Stimulated activated CD8-positive, alpha-beta memory T cell treated with anti-CD3 and anti-CD28 coated beads, Interleukin-4, amount 100 ng/mL, for 4 hours (primary cell): Measurements from ENCODE around the gene CPAMD8.
"Not testable (repeated sequence)": the region's sequence is repeated elsewhere in the genome, so short reads cannot be mapped to it uniquely, and the experiment has no call there.

Source experiments
- DNase-seq, 2 donors: peaks; one replicate each; pipeline ENCODE4 v3.0.0-alpha.2; 2020; ENCODE audit warnings: low read depth in 2 of 2, low spot score in 1 of 2

Gene CPAMD8

DNA sequence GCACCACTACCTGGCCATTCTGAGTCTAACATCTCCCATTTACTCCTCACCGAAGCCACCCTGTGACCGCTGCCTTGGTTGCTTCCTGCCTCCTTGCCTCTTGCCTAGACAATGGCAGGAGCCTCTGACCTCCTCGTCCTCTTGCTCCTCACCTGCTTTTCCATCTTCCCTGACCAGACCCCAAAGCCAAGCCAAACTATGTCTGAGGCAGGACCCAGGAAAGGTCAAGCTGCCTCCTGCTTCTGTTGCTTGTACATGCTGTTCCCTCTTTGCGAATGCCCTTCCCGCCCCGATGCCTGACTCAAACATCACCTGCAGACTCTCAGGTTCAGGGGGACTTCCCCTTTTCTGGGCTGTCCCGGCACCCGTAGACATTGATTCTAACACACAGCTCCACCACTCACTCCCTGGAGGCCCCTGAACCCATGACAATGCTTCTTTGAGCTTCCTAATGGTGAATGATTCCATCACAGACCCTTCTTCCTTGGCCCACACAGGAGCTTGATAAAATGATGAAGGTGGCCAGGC, 77.0 kb downstream of the CPAMD8 start:
- DNase-seq: no peak

- no peak for DNase-seq
Observed at GRCh38 chr19:16946951-16947940, 79.4 kb downstream of the CPAMD8 start.

GRCh38 chr19:16945762-16946465, 80.7 kb downstream of the CPAMD8 start:
- no peak for DNase-seq

GRCh38 chr19:16945364-16945714, 81.3 kb downstream of the CPAMD8 start:
- DNase-seq: no peak

DNA sequence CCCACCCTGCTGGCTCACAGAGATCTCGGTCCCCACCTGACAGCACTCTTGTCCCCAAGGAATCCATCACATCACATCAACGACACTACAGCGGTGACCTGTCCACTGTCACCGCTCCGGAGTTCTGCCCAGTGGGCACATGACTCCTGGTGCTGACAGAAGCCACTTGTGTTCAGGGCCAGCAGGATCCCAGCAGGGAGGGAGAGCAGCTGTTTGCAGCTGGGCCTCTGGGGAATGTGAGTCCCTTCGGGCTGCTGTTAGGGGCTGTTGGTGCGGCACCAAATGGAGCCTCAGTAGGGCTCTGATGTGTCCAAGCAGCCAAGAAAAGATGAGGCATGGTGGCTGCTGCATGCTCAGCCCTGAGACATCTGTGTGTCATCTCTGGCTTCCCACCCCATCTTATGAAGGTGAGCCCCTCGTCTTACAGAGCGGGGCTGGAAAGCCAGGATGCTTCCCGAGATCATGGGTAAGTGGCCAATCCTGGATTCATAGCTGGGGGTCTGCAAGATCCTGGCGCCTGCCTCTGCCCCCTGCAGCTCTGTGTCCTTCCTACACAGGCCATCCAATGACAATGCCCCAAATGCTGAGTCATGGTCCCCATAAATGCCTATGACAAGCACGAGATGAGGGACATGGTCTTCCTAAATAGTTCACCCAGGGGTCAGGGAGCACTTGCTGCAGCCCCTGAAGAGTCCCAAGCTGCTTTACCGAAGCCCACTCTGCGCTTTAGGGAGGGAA, 81.8 kb downstream of the CPAMD8 start:
- DNase-seq: no peak

- DNase-seq: no peak
Observed at GRCh38 chr19:16943942-16944625, 82.5 kb downstream of the CPAMD8 start.

- DNase-seq: not testable (repeated sequence)
Observed at GRCh38 chr19:16943090-16943489, 83.5 kb downstream of the CPAMD8 start.

DNA sequence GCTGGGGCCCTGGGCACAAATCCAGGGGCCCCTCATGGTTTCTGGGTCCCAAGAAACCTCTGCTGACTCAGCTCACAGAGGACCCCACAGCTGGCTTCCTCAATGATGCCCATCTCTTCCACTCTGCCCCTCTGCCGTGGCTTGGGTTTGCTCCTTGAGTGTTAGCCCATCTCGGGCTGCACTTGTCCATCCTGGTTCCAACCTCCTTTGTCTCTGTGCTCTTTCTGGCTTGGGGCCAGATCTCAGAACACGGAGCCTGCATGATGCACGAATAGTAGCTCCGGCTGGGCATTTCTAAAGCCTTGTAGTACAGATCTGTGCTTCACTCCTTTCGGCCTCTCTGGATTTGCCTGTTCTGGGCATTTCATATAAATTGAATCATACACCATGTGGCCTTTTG, 84.0 kb downstream of the CPAMD8 start:
- DNase-seq: no peak

DNA sequence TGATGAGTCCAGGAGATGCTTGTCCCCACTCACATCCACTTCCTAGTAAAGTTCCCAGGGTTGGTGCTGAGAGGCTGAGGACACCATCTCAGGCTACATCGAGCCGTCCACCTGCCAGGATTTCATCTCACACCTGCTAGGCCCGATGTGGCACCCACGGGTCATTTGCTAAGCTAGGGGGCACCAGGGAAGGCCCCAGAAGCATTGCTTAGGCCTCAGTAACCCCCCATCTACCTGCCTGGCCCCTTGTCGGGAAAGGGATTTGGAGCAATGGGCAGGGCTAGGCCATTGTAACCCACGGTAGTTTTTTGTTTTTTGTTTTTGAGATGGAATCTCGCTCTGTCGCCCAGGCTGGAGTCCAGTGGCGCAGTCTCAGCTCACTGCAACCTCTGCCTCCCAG, 86.0 kb downstream of the CPAMD8 start:
- DNase-seq: no peak

- DNase-seq: not testable (repeated sequence)
Observed at GRCh38 chr19:16940063-16940462, 86.5 kb downstream of the CPAMD8 start.

- DNase-seq: no peak
Observed at GRCh38 chr19:16938211-16938610, 88.4 kb downstream of the CPAMD8 start.

DNA sequence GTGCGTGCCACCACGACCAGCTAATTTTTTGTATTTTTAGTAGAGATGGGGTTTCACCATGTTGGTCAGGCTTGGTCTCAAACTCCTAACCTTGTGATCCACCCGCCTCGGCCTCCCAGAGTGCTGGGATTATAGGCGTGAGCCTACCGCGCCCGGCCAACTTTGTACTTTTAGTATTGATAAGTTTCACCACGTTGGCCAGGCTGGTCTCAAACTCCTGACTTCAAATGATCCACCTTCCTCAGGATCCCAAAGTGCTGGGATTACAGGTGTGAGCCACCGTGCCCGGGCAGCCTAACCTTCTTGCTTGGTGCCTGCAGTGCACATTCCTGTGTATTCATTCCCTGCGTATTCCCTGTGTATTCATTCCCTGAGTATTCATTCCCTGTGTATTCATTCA, 88.8 kb downstream of the CPAMD8 start:
- not testable (repeated sequence) for DNase-seq

GRCh38 chr19:16936901-16937300, 89.7 kb downstream of the CPAMD8 start:
- no peak for DNase-seq

DNA sequence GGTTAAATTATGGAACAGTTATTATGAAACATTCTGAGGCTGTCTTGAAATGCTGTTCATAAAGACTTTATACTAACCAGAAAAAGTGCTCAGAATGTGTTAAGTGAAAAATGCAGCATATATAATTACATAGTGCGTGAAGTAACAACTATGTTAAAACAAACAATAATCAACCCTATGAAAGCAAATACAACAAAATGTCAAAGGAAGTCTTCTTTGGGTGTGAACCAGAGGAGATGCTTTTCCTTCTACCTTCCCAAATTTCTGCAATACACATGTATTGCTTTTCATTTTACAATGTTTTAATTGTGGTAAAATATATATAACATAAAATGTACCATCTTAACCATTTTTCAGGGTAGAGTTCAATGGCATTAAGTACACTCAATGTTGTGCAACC, 92.1 kb downstream of the CPAMD8 start:
- DNase-seq: no peak

- no peak for DNase-seq
Observed at GRCh38 chr19:16931306-16931705, 95.3 kb downstream of the CPAMD8 start.

DNA sequence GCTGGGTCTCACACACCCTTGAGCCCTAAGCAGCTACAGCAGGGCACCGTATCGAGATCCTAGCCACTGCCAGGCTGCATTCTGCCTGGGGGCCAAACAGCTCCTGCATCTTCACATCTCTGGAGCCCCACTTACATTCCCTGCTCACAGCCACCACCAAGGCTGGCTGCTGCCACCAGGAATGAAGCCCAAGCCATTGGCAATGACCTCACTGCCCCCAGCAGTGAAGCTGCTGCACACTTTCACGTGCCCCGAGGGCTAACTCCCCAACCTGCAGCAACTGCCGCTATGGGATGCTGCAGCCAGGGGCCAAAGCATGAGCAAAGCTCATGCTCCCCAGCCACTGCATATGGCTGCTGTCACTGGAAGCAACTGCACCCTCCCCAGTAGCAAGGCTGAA, 95.9 kb downstream of the CPAMD8 start:
- no peak for DNase-seq

- no peak for DNase-seq
Observed at GRCh38 chr19:16928916-16929315, 97.7 kb downstream of the CPAMD8 start.

DNA sequence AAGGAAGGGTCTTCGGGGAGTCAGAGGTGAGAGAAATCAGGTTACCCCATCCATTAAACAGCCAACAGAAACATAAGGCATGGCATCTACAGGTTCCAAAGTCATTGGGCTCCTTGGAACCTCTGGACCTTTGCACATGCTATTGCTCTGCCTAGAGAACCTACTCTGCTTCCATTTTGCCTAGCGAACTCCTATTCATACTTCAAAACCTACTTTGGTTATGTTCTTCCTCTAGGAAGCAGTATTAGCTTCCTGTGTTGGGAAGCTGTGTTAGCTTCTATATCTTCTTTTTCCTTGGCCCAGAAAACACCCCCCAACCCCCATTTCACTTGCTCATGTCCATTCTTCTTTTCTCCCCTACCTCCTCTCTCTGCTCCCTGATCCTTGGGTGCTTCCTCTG, 98.3 kb downstream of the CPAMD8 start:
- DNase-seq: no peak

GRCh38 chr19:16927883-16928282, 98.7 kb downstream of the CPAMD8 start:
- no peak for DNase-seq

DNA sequence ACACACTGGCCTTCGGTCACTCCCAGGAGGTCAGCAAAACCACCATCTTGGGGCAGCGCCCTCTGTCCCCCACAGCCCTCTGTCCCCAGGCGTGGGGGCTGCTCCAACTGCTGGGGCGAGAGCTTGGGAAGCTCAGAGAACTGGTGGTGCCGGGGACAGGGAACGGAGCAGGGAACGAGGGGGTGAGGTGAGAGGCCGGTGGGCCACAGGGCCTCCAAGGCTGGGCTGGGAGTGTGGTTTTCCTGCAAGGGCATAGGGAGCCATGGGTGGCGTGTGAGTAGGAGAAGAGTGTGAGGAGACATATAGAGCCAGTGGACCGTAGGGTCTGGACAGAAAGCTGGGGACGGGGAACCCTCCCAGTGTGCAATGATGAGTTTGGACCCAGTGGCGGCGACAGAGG, 103.7 kb downstream of the CPAMD8 start:
- no peak for DNase-seq

- no peak for DNase-seq
Observed at GRCh38 chr19:16922592-16922934, 104.0 kb downstream of the CPAMD8 start.
